Fibroblast of villous mesenchyme (primary cell): ENCODE data around the gene KIAA0930. TPM values are rescaled to one million over a fixed set of nuclear protein-coding genes. Genes with fewer than 3 reads are reported as not detected.
"Not testable (repeated sequence)": the region's sequence is repeated elsewhere in the genome, so short reads cannot be mapped to it uniquely, and the experiment has no call there.

Source experiments
- DNase-seq: peaks from one replicate; pipeline ENCODE4 v3.0.0-alpha.2; 2010; ENCODE audit warnings: low read depth
- H3K4me3 ChIP-seq: 2 replicates; pipeline ENCODE4 v1.5.1; 2011; ENCODE audit warnings: low read depth, mild to moderate bottlenecking, low read length
- CTCF ChIP-seq: IDR thresholded peaks from 2 replicates; pipeline ENCODE4 v1.5.1; 2012; ENCODE audit warnings: low read depth, mild to moderate bottlenecking, low read length; ENCODE audit not compliant: insufficient read depth
- total RNA-seq: library from RNA; depleted of rRNA; stranded (reverse); fragments of >200 nt; gene quantifications from 2 replicates; pipeline ENCODE4 v1.2.3, GENCODE V29; 2012

KIAA0930 gene
- total RNA-seq, 1 donor, result 44.5 TPM

- H3K4me3 ChIP-seq, result no peak overlapping the region
- no peak for TF ChIP-seq CTCF
- DNase-seq, result no peak
Observed at GRCh38 chr22:45278125-45278524, 37.4 kb upstream of the KIAA0930 start.

GRCh38 chr22:45277720-45278119 lies 37.0 kb upstream of the KIAA0930 start:
- not testable (repeated sequence) for H3K4me3 ChIP-seq, DNase-seq

- TF ChIP-seq CTCF, result no peak
- no peak overlapping the region for H3K4me3 ChIP-seq
- no peak for DNase-seq
Observed at GRCh38 chr22:45276507-45277105, 35.9 kb upstream of the KIAA0930 start.

GRCh38 chr22:45273452-45274075 lies 32.9 kb upstream of the KIAA0930 start:
- DNase-seq, result no peak
- TF ChIP-seq CTCF, result no peak
- no peak overlapping the region for H3K4me3 ChIP-seq

GRCh38 chr22:45272498-45272897 lies 31.8 kb upstream of the KIAA0930 start:
- H3K4me3 ChIP-seq, result no peak overlapping the region
- no peak for TF ChIP-seq CTCF
- no peak for DNase-seq

GRCh38 chr22:45271667-45272201 lies 31.0 kb upstream of the KIAA0930 start:
- H3K4me3 ChIP-seq, result no peak overlapping the region
- peak; percentile 78 for DNase-seq
- TF ChIP-seq CTCF, result no peak

GRCh38 chr22:45270095-45271020 lies 29.7 kb upstream of the KIAA0930 start:
- no peak for DNase-seq
- TF ChIP-seq CTCF, result no peak
- H3K4me3 ChIP-seq, result no peak overlapping the region
